ENCODE results near the gene CAMK4.
A peak's percentile ranks its signal among the peaks of the same experiment; 100 is the strongest.

Gene CAMK4

DNA sequence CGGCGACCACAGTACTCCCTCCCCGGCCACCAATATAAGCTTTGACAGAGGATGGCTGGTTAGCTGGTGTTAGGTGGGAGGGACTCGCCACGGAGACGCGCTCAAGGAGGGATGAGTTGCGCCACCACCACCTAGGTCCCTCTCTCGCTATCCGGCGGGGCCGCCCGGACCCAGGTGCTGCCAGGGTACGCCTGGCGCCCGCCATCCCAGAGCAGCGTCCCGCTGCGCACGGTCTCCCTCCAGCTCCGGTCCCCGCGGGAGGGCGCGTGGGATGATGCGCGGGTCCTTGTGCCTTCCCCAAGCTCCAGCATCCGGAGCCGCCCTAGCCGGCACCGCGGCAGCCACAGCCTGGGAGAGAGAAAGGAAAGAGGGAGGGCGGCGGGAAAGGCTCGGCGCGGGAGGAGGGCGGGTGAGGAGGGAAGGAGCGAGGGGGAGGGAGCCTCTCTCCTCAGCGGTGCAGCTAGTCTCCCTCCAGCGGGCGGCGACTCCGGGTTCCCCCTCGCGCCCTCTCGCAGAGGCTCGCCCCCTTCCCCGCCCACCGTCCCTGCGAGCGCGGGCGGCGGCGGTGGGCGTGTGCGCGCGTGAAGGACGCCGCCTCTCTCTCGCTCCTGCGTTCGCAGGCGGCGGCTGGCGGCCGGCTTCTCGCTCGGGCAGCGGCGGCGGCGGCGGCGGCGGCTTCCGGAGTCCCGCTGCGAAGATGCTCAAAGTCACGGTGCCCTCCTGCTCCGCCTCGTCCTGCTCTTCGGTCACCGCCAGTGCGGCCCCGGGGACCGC lies at the start of gene CAMK4 (continued):
- TF ChIP-seq ZNF394 (tag by site-specific recombination; IDR thresholded peaks at IDR 0.05; ENCODE audit: borderline replicate concordance) (0 out of 2 replicates have a peak, but pooled peaks have one; percentile 50), MZF1 (tag by site-specific recombination; IDR thresholded peaks at IDR 0.05; ENCODE audit: borderline replicate concordance) (no peak), ZNF202 (tag by site-specific recombination; IDR thresholded peaks at IDR 0.05; ENCODE audit: borderline replicate concordance) (no peak), ZFP37 (tag by site-specific recombination; IDR thresholded peaks at IDR 0.05) (peak; percentile 87), ZNF555 (tag by site-specific recombination; conservative IDR thresholded peaks at IDR 0.05) (no peak), ZNF426 (tag by site-specific recombination; IDR thresholded peaks at IDR 0.05) (no peak), ZNF521 (tag by site-specific recombination; IDR thresholded peaks at IDR 0.05) (no peak), ZNF157 (tag by site-specific recombination; IDR thresholded peaks at IDR 0.05) (no peak), ZSCAN4 (tag by site-specific recombination; IDR thresholded peaks at IDR 0.05) (no peak), ZNF76 (tag by site-specific recombination; IDR thresholded peaks at IDR 0.05; ENCODE audit: borderline replicate concordance, low read depth) (no peak; the same call in 1 of the 2 replicates), TCF7L2 (IDR thresholded peaks at IDR 0.05; ENCODE audit: borderline replicate concordance, low read depth, low read length) (no peak), ZNF558 (tag by site-specific recombination; IDR thresholded peaks at IDR 0.05) (no peak), ZNF121 (tag by site-specific recombination; IDR thresholded peaks at IDR 0.05) (no peak), ZNF48 (tag by site-specific recombination; IDR thresholded peaks at IDR 0.05) (no peak), ZNF596 (tag by site-specific recombination; IDR thresholded peaks at IDR 0.05) (peak; percentile 86), KLF10 (tag by site-specific recombination; IDR thresholded peaks at IDR 0.05) (peak; percentile 98), HIC1 (tag by site-specific recombination; IDR thresholded peaks at IDR 0.05) (peak; percentile 74; the same call in 1 of the 2 replicates), ZNF548 (tag by site-specific recombination; IDR thresholded peaks at IDR 0.05) (no peak), ZNF416 (tag by site-specific recombination; IDR thresholded peaks at IDR 0.05) (no peak), ZNF514 (tag by site-specific recombination; IDR thresholded peaks at IDR 0.05) (no peak), ZBTB26 (tag by site-specific recombination; optimal IDR thresholded peaks at IDR 0.05) (peak; percentile 97), ZNF292 (tag by site-specific recombination; IDR thresholded peaks at IDR 0.05; ENCODE audit: borderline replicate concordance, low read depth) (no peak), ZNF148 (tag by site-specific recombination; IDR thresholded peaks at IDR 0.05; ENCODE audit: borderline replicate concordance) (no peak), YY1 (tag by site-specific recombination; IDR thresholded peaks at IDR 0.05) (no peak), ZNF510 (tag by site-specific recombination; IDR thresholded peaks at IDR 0.05; ENCODE audit: insufficient replicate concordance) (no peak)
- TF ChIP-seq, protein P1, sequence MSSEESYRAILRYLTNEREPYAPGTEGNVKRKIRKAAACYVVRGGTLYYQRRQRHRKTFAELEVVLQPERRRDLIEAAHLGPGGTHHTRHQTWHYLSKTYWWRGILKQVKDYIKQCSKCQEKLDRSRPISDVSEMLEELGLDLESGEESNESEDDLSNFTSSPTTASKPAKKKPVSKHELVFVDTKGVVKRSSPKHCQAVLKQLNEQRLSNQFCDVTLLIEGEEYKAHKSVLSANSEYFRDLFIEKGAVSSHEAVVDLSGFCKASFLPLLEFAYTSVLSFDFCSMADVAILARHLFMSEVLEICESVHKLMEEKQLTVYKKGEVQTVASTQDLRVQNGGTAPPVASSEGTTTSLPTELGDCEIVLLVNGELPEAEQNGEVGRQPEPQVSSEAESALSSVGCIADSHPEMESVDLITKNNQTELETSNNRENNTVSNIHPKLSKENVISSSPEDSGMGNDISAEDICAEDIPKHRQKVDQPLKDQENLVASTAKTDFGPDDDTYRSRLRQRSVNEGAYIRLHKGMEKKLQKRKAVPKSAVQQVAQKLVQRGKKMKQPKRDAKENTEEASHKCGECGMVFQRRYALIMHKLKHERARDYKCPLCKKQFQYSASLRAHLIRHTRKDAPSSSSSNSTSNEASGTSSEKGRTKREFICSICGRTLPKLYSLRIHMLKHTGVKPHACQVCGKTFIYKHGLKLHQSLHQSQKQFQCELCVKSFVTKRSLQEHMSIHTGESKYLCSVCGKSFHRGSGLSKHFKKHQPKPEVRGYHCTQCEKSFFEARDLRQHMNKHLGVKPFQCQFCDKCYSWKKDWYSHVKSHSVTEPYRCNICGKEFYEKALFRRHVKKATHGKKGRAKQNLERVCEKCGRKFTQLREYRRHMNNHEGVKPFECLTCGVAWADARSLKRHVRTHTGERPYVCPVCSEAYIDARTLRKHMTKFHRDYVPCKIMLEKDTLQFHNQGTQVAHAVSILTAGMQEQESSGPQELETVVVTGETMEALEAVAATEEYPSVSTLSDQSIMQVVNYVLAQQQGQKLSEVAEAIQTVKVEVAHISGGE (tag by site-specific recombination; conservative IDR thresholded peaks at IDR 0.05; ENCODE audit: low read depth), result peak; percentile 77
- TF ChIP-seq, protein P2, sequence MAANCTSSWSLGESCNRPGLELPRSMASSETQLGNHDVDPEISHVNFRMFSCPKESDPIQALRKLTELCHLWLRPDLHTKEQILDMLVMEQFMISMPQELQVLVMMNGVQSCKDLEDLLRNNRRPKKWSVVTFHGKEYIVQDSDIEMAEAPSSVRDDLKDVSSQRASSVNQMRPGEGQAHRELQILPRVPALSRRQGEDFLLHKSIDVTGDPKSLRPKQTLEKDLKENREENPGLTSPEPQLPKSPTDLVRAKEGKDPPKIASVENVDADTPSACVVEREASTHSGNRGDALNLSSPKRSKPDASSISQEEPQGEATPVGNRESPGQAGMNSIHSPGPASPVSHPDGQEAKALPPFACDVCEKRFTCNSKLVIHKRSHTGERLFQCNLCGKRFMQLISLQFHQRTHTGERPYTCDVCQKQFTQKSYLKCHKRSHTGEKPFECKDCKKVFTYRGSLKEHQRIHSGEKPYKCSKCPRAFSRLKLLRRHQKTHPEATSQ (tag by site-specific recombination; IDR thresholded peaks at IDR 0.05), result no peak

All from HEK293 (cell line).